ENCODE data around the gene RALGAPA1. TPM values are rescaled to one million over a fixed set of nuclear protein-coding genes. Genes with fewer than 3 reads are reported as not detected.

The RALGAPA1 gene
- total and polyA plus RNA-seq, 2 of the 13 experiments (the other 11 are each of a cell fraction or from before 2014, with no cell fraction given): 65.0 to 89.2 TPM

DNA sequence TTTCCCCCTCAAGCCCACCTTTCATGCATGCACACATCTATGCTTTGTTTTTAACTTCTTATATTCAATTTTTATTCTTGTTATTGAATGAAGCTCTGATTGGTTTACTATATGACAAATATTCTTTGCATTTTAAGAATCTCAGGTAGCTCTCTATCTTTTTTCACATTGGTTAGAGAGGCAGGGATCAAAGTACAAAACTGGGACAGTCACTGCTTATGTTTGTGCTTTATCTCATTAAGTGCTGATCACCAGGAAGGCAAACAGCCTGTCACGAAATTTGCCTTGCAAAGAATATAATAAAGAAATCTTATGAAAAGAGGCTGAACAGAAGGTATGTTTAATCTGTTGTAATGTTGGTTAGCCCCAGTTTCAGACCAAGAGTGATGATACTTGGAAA, 304.8 kb downstream of the RALGAPA1 start (continued):
- 0 out of 2 replicates have a peak, but pooled peaks have one; percentile 10 for TF ChIP-seq NCOA2 (CRISPR knock-in tag; IDR thresholded peaks at IDR 0.05)
- TF ChIP-seq, protein P1, sequence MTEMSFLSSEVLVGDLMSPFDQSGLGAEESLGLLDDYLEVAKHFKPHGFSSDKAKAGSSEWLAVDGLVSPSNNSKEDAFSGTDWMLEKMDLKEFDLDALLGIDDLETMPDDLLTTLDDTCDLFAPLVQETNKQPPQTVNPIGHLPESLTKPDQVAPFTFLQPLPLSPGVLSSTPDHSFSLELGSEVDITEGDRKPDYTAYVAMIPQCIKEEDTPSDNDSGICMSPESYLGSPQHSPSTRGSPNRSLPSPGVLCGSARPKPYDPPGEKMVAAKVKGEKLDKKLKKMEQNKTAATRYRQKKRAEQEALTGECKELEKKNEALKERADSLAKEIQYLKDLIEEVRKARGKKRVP (CRISPR knock-in tag; IDR thresholded peaks at IDR 0.05): 0 out of 4 replicates have a peak, but pooled peaks of 1 of the 2 experiments have one; percentile 18
- TF ChIP-seq NCOR1 (IDR thresholded peaks at IDR 0.05; ENCODE audit: borderline replicate concordance, low read length): peak; percentile 66; the same call in 1 of the 2 replicates
- no peak for TF ChIP-seq ELF4 (CRISPR knock-in tag; IDR thresholded peaks at IDR 0.05; ENCODE audit: borderline replicate concordance)
- TF ChIP-seq, protein P2, sequence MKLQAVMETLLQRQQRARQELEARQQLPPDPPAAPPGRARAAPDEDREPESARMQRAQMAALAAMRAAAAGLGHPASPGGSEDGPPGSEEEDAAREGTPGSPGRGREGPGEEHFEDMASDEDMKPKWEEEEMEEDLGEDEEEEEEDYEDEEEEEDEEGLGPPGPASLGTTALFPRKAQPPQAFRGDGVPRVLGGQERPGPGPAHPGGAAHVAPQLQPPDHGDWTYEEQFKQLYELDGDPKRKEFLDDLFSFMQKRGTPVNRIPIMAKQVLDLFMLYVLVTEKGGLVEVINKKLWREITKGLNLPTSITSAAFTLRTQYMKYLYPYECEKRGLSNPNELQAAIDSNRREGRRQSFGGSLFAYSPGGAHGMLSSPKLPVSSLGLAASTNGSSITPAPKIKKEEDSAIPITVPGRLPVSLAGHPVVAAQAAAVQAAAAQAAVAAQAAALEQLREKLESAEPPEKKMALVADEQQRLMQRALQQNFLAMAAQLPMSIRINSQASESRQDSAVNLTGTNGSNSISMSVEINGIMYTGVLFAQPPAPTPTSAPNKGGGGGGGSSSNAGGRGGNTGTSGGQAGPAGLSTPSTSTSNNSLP (IDR thresholded peaks at IDR 0.05; ENCODE audit: low read depth, low read length): peak; percentile 74
- TF ChIP-seq ZNF614 (CRISPR knock-in tag; IDR thresholded peaks at IDR 0.05; ENCODE audit: borderline replicate concordance): peak; percentile 100
- peak in 1 of 2 experiments; percentile 31; a peak in 2 of 4 replicates for TF ChIP-seq EP300 (IDR thresholded peaks at IDR 0.05; ENCODE audit: low read depth in 2 of 2, low read length in 2 of 2)
- no peak for TF ChIP-seq EP300 (CRISPR knock-in tag; IDR thresholded peaks at IDR 0.05; ENCODE audit: borderline replicate concordance)

DNA sequence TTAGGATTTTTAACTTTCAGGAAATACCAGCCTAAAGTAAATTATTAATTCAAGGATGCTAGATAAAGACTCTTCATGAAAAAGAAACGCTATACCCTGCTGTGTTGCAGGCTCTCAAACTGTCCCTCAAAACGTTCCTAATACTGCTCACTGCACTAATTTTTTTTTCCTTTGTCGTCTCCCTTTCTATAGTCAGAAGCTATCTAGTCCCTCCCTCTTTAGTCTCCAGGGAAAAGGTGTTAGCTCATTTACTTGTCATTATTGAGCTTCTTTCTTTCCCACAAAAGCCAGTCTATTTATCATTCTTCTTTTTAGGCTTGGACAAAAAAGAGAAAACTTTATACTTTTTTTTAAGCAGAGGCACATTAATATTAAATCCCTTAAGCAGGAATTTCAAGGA, 305.4 kb downstream of the RALGAPA1 start:
- H3K27me3 ChIP-seq (ENCODE audit: control insufficient read depth in 1 of 2, insufficient read depth in 2 of 2, low read length in 2 of 2): 0 out of 5 replicates have a peak, but pooled peaks cover 0 to 3% of the 10 kb centered on the region in 2 experiments
- in situ Hi-C loops (cut with HindIII; ENCODE audit: extremely low pct_ligation_motif_present, low pct_unique_long_range_greater_than_20kb) (no loop called here), intact Hi-C loops (cut with micrococcal nuclease; ENCODE audit: unreplicated experiment) (no loop called here)
- no peak overlapping the region for H3K4me3 ChIP-seq (replicated peaks in 1 of 3; ENCODE audit: insufficient read depth in 1 of 3, low read depth in 2 of 3, low read length in 3 of 3)
- no peaks in the 10 kb centered on the region for H3K9me3 ChIP-seq (ENCODE audit: low read length)
- H3K9ac ChIP-seq (ENCODE audit: insufficient read depth, low read depth, low read length): no peak overlapping the region
- WGBS (ENCODE audit: low lambda C conversion rate): 2% methylated on average over 3 of the region's 3 CpGs
- no peak overlapping the region for H2AFZ ChIP-seq (ENCODE audit: low read length)
- H4K20me1 ChIP-seq (ENCODE audit: insufficient read depth, low read length): no peaks in the 10 kb centered on the region
- ChIA-PET CTCF (ENCODE audit: low intra/inter-chr PET ratio, low total read pairs) (no interaction called here), POLR2A (no interaction called here)
- H3K79me2 ChIP-seq (ENCODE audit: insufficient read depth, low read length): no peaks in the 10 kb centered on the region
- H3K27ac ChIP-seq (ENCODE audit: extremely low read length, insufficient read depth, low read length): no peak overlapping the region
- ATAC-seq: 0 out of 3 replicates have a peak, but pooled peaks have one; percentile 33
- no peaks in the 10 kb centered on the region for H3K36me3 ChIP-seq (replicated peaks in 1 of 2; ENCODE audit: control insufficient read depth in 1 of 2, insufficient read depth in 2 of 2, low read length in 2 of 2)
- FAIRE-seq: no peak
- peaks cover 16% of the 10 kb centered on the region for H3K4me1 ChIP-seq (ENCODE audit: insufficient read depth, low read length)
- no TSS peak for BruUV-seq (replicated peaks)
- H3K4me2 ChIP-seq (ENCODE audit: low read depth, low read length): no peak overlapping the region
- DNase-seq (ENCODE audit: low spot score): no peak
- TF ChIP-seq ESRRA (CRISPR knock-in tag; IDR thresholded peaks at IDR 0.05; ENCODE audit: low read depth) (no peak), MED8 (CRISPR knock-in tag; IDR thresholded peaks at IDR 0.05; ENCODE audit: insufficient replicate concordance) (no peak), REL (CRISPR knock-in tag; conservative IDR thresholded peaks at IDR 0.05) (no peak), ZNF780A (CRISPR knock-in tag; IDR thresholded peaks at IDR 0.05) (no peak), ZBTB42 (CRISPR knock-in tag; IDR thresholded peaks at IDR 0.05) (no peak), NR2C2 (CRISPR knock-in tag; IDR thresholded peaks at IDR 0.05; ENCODE audit: borderline replicate concordance) (no peak), ZNF605 (CRISPR knock-in tag; IDR thresholded peaks at IDR 0.05) (no peak), ZNF333 (CRISPR knock-in tag; IDR thresholded peaks at IDR 0.05; ENCODE audit: borderline replicate concordance) (no peak), NCOA1 (CRISPR knock-in tag; IDR thresholded peaks at IDR 0.05) (no peak), ZNF598 (CRISPR knock-in tag; IDR thresholded peaks at IDR 0.05; ENCODE audit: borderline replicate concordance) (no peak), CBX1 (IDR thresholded peaks at IDR 0.05; ENCODE audit: low read depth) (no peak), ISX (CRISPR knock-in tag; conservative IDR thresholded peaks at IDR 0.05) (0 out of 2 replicates have a peak, but pooled peaks have one; percentile 35)
- TF ChIP-seq, protein P3, sequence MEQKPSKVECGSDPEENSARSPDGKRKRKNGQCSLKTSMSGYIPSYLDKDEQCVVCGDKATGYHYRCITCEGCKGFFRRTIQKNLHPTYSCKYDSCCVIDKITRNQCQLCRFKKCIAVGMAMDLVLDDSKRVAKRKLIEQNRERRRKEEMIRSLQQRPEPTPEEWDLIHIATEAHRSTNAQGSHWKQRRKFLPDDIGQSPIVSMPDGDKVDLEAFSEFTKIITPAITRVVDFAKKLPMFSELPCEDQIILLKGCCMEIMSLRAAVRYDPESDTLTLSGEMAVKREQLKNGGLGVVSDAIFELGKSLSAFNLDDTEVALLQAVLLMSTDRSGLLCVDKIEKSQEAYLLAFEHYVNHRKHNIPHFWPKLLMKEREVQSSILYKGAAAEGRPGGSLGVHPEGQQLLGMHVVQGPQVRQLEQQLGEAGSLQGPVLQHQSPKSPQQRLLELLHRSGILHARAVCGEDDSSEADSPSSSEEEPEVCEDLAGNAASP (CRISPR knock-in tag; IDR thresholded peaks at IDR 0.05; ENCODE audit: borderline replicate concordance): no peak
